ENCODE results near the gene LITAF.

LITAF gene

GRCh38 chr16:11564046-11564926, 22.4 kb downstream of the LITAF start:
- no peak for TF ChIP-seq CTCF (IDR thresholded peaks at IDR 0.05; ENCODE audit: low read depth, low read length, missing control alignments)
- Histone ChIP-seq H3K27me3 (replicated peaks) (no peaks in the 10 kb centered on the region), H3K36me3 (replicated peaks) (no peaks in the 10 kb centered on the region), H3K27ac (no peak overlapping the region), H3K4me3 (ENCODE audit: low read depth, low read length) (no peak overlapping the region)
- no peak for DNase-seq
- in situ Hi-C loops (cut with HindIII; ENCODE audit: low pct_ligation_motif_present, low sequenced_read_pairs), result no loop called here

- no peak for TF ChIP-seq CTCF (IDR thresholded peaks at IDR 0.05; ENCODE audit: low read depth, low read length, missing control alignments)
- H3K4me3 ChIP-seq (ENCODE audit: low read depth, low read length), result no peak overlapping the region
- H3K27ac ChIP-seq, result no peak overlapping the region
- H3K36me3 ChIP-seq (replicated peaks), result no peaks in the 10 kb centered on the region
- H3K27me3 ChIP-seq (replicated peaks), result no peaks in the 10 kb centered on the region
- in situ Hi-C loops (cut with HindIII; ENCODE audit: low pct_ligation_motif_present, low sequenced_read_pairs), result no loop called here
- no peak for DNase-seq
Observed at GRCh38 chr16:11563493-11564040, 23.2 kb downstream of the LITAF start.

GRCh38 chr16:11562941-11563340, 23.8 kb downstream of the LITAF start:
- Histone ChIP-seq H3K4me3 (ENCODE audit: low read depth, low read length) (no peak overlapping the region), H3K27me3 (replicated peaks) (no peaks in the 10 kb centered on the region), H3K36me3 (replicated peaks) (no peaks in the 10 kb centered on the region), H3K27ac (no peak overlapping the region)
- in situ Hi-C loops (cut with HindIII; ENCODE audit: low pct_ligation_motif_present, low sequenced_read_pairs), result no loop called here
- TF ChIP-seq CTCF (IDR thresholded peaks at IDR 0.05; ENCODE audit: low read depth, low read length, missing control alignments), result no peak
- DNase-seq, result no peak

GRCh38 chr16:11562411-11562810, 24.3 kb downstream of the LITAF start:
- no peak overlapping the region for H3K27ac ChIP-seq
- H3K36me3 ChIP-seq (replicated peaks), result no peaks in the 10 kb centered on the region
- H3K4me3 ChIP-seq (ENCODE audit: low read depth, low read length), result no peak overlapping the region
- DNase-seq, result no peak
- TF ChIP-seq CTCF (IDR thresholded peaks at IDR 0.05; ENCODE audit: low read depth, low read length, missing control alignments), result no peak
- in situ Hi-C loops (cut with HindIII; ENCODE audit: low pct_ligation_motif_present, low sequenced_read_pairs), result no loop called here
- H3K27me3 ChIP-seq (replicated peaks), result no peaks in the 10 kb centered on the region

- no peak for TF ChIP-seq CTCF (IDR thresholded peaks at IDR 0.05; ENCODE audit: low read depth, low read length, missing control alignments)
- in situ Hi-C loops (cut with HindIII; ENCODE audit: low pct_ligation_motif_present, low sequenced_read_pairs), result no loop called here
- Histone ChIP-seq H3K27ac (no peak overlapping the region), H3K4me3 (ENCODE audit: low read depth, low read length) (no peak overlapping the region), H3K27me3 (replicated peaks) (no peaks in the 10 kb centered on the region), H3K36me3 (replicated peaks) (no peaks in the 10 kb centered on the region)
- no peak for DNase-seq
Observed at GRCh38 chr16:11561856-11562255, 24.9 kb downstream of the LITAF start.

Data from brain microvascular endothelial cell (primary cell).